HTR-8/SVneo (cell line): Measurements from ENCODE around the gene CYP1A2.
"Not testable (repeated sequence)": the region's sequence is repeated elsewhere in the genome, so short reads cannot be mapped to it uniquely, and the experiment has no call there.

Experiments used
- DNase-seq: peaks from one replicate; pipeline ENCODE4 v3.0.0; 2011; ENCODE audit warnings: low spot score, mixed read lengths; ENCODE audit not compliant: insufficient read length
- FAIRE-seq: peaks from 2 replicates; lab custom pipeline; 2011; peaks lifted over from hg19 to GRCh38; lab: Jason Lieb, UNC

Gene CYP1A2

DNA sequence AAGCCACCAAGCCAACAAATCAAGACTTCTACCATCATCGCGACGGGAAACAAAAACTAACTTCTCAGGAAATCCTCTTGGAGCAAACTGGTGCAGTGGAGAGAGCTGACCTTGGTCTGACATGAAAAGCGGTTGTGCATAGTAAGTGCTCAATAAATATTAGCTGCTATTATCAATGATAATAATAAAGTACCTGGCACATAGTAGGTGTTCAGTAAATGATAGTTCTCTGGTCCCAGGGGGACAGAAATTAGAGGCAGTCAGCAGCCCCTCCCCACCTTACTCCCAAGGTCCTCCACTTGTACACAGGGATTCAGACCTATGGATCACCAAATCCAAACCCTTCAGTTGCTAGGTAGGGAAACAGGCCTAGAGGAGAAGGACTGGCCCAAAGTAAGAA lies 27.2 kb downstream of the CYP1A2 start:
- no peak for DNase-seq
- no peak for FAIRE-seq

DNA sequence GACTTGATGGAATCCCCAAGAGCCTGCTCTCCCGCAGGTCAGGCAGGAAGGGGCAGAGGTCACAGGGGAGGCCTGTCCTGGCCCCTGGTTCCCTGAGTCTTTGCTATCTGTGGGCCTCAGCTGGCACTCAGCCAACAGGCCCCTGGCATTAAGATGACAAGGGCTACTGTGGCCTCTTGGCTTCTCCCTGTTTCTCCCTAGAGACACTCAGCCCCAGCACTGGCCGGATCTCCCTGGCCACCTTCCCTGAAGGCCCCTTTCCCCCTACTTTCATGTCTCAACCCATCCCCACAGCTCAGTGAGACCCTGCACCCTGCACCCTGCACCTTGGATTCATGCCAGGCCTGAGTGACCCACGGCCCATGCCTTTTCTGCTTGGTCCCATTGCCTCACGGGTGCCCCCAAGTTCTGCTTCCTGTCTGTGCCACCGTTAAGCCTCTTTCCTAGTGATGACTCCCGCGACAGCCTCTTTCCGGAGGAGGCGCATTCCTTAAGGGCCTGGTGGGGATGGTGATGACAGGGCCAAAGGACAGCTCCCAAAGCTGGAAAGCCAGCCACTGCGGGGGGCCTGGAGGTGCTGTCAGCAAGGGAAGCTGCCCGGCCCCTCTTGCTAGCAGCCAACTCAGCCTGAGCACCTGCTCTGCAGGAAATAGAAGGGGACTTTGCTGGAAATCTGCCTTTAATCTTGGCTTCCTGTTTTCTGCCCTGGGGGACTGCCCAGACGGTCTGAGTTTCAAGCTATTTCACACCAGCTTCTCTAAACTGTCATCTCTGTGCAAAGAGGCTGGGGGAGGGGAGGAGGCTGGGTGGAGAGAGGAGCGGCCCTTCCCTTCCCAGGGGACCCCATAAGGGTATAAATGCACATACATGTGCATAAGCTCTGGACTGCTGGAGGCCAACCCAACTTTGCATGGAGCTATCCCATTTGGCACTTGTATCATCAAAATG lies 28.4 kb downstream of the CYP1A2 start:
- no peak for FAIRE-seq
- no peak for DNase-seq

DNA sequence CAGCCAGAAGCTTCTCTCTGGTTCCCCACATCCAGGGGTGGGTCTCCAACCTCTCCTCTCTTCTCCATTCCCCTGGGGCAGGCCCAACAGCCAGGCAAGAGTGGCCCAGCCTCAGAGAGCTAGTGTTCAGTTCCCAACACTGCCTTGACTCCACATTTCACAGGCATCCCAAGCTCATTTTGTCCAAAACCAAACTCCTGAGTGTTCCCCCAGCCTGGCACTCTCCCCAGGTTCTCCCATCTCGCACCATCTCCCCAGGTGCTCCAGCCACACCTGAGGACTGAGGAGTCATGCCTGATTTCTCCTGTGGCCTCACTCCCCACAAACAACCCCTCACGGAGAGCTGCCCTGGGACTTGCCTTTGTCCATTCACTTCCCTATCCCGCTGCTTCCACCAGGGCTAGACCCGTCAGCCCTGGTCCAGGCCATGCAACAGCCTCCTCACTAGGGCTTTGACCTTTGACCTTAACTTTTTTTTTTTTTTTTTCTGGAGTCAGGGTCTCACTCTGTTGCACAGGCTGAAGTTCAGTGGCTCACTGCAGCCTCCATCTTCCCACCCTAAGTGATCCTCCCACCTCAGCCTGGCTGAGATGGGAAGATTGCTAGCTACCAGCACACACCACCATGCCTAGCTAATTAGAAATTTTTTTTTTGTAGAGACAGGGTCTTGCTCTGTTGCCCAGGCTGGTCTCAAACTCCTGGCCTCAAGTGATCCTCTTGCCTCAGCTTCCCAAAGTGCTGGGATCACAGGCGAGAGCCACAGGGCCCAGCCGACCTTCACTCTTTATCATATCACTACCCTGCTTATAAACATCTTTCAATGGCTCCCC lies 29.3 kb downstream of the CYP1A2 start:
- no peak for FAIRE-seq
- no peak for DNase-seq

DNA sequence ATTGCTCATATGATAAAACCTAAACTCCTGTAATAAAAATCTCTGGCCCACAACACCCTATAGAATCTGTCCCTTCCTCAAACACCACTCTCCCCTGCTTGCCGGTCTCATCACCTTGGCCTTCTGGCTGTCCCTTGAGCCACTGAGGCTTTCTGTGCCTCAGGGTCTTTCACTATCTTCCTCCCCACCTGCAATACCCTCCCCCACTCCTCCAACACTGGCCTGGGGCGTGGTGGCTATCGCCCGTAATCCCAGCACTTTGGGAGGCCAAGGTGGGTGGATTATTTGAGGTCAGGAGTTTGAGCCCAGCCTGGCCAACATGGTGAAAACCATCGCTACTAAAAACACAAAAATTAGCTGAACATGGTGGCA lies 29.9 kb downstream of the CYP1A2 start:
- FAIRE-seq (no peak), DNase-seq (no peak)

DNA sequence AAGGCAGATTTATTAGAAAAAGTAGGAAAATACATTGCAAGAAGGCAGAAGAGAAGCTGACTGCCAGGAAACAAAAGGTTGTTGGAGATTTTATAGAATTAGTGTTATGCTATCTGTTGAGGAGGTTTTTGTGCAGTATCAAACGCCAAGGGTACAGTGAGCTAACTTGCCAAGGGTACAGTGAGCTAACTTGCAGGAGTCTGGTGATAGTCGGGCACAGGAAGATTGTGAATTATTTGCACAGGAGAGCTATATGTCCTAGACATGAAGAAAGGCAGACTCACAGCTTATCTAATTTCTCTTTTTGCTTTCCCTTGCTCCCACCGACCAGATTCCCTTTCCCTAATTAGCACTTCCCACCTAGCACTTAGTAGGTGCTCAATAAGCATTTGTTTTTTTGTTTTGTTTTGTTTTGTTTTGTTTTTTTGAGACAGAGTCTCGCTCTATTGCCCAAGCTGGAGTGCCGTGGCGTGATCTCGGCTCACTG lies 30.6 kb downstream of the CYP1A2 start:
- no peak for FAIRE-seq
- no peak for DNase-seq

DNA sequence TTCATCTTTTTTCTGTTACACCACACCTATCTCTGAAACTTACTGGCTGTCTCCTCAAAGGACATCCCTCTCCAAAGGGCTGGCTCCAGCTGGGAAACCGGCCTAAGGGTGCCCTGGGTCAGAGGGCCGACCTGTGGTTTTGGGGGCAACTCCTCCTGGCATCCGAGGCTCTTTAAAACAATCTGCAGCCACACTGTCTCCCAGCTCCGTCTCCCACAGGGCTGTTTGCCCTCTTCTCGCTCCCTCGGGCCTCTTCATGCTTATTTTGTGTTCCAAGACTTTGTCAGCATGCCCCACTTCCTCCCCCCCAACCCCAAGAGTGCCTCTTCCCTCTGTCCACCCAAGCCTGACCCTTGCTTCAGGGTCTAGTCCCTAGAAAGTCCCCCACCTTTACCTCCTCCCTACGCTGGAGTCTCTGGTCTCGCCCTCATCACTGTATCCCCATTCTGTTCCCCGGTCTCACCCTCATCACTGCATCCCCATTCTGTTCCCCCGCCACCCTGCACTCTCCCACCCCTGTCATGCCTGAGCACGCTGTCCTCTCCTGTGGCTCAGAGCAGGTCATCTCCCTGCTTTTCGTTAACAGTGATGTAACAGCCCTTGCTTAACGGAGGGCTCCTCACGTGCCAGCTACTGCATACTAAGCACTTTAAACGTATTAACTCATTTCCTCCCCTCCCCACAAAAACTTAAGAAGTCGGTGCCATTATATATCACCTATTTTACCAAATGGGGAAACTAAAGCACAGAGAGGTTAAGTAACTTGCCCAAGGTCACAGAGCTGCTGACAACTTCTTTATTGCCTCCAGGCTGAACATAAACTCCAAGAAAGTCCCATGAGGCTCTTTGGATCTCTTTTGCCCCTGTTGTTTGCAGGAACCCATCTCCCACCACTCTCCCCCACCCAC lies 32.1 kb downstream of the CYP1A2 start:
- no peak for DNase-seq
- no peak for FAIRE-seq

DNA sequence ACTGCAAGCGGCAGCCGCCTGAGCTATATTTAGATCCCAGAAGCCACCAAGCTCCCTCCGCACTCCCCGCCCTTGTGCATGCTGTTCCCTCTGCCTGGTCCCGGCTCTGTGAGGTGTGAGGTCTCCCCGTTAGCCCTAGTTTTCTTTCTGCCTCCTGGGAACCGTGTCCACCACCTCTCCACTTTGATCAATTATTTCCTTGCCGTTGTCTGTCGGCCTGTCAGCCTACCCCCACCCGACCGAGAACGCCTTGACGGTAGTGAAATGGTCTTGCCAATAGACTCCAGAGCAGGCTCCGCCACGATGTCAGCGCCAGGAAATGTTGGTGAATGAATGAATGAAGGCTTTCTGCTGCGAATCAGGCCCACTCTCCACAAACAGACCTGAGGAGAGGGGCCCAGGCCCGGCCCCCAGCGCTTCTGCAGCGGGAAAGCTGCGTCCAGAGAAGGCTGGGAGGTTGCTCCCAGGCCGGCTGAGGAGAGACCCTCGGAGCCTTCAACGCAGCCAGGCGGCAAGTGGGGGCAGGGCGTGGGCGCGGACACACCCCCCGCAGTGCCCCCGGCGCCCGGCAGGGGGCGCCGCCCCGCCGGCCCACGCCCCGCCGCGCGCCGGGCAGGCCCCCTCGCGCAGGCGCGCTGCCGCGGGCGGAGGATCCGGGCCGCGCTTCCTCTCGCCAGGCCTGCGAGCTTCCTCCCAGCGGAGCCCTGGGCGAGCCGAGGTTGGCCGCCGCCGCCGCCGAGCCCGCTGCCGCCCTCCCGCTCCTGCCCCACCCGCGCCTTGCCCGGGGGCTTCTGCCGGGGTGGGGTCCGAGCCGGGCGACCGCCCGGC lies 33.0 kb downstream of the CYP1A2 start, which contains the start of gene CSK:
CSK (plus strand) TSS at position 650 of the 828 bp plus-strand sequence. CDS start 16,218 bp downstream, outside the sequence.
- no peak for FAIRE-seq

DNA sequence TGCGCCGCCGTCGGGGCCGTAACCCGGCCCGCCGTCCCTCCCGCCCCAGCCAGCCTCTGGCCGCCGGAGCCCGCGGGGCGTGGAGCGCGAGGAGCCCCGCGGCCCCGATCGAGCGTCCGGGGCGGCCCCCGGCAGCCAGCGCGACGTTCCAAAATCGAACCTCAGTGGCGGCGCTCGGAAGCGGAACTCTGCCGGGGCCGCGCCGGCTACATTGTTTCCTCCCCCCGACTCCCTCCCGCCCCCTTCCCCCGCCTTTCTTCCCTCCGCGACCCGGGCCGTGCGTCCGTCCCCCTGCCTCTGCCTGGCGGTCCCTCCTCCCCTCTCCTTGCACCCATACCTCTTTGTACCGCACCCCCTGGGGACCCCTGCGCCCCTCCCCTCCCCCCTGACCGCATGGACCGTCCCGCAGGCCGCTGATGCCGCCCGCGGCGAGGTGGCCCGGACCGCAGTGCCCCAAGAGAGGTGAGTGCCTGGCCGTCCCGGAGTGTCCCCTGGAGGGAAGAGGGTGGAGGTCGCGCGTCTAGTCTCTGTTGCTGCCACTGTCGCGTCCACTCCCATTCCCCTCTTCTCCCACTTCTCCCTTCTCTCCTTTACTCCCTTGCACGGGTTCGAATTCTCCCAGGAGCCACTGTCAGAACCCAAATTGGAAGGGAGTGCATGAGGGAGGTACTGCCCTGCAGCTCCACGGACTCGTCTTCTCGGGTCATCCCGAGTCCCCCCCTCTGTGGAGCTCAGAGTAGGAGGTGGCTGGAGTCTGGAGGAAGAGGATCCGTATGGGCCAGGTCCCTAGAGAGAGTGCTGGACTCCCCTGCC lies 33.8 kb downstream of the CYP1A2 start:
- DNase-seq (no peak), FAIRE-seq (no peak)

More for the DNA sequence above, 33.0 kb downstream of the CYP1A2 start, which contains the start of gene CSK:
- DNase-seq: peak; percentile 85

DNA sequence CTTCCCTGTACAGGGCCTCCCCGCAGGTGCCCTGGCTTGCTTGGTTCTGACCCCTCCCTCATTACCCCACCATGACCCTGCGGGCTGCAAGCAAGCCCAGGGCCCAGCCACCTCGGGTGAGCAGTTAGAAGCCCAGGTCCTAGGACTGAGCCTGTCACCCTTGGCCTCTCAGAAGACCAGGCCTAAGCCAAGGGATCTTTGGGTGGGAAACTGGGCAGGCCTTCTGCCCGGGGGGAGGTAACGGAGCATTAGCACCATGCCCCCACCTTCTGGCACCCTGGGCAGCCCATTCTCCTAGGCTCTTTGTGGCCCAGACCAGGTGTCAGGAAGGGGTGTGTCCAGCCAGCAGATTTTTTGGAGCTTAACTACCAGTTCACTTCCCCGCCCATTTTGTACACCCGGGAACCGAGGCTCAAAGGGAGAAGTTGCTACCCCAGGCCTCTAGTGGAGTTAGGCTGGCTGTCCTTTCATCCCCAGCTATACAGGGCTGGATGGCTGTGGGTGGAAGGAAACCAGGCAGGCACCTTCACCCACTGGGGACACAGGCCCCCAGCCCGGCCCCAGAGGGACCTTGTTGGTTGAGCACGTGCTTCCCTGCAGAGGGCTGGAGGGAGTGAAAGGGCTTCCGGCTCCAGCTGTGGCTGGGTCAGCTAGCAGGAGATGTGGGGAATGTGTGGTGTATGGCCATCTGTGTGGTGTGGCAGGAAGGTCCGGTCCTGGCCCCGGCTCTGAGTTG lies 34.6 kb downstream of the CYP1A2 start:
- FAIRE-seq (no peak), DNase-seq (no peak)

DNA sequence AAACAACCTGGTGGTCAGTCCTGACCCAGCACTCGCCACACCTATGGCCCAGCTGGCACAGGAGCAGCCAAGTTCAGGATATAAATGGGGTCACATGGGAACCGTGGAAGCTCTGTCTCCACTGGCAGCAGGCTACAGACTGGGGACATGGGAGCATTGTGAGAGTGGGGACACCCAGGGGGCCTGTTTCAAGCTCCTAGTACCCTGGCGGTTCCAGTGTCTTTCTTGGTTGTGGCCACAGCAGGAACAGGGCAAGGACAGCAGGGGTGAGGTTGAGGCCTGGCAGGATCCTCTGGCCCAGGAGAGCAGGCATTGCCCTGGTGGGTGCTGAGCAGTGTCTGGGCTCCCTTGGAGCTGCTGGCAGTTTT lies 35.1 kb downstream of the CYP1A2 start:
- no peak for FAIRE-seq
- no peak for DNase-seq

DNA sequence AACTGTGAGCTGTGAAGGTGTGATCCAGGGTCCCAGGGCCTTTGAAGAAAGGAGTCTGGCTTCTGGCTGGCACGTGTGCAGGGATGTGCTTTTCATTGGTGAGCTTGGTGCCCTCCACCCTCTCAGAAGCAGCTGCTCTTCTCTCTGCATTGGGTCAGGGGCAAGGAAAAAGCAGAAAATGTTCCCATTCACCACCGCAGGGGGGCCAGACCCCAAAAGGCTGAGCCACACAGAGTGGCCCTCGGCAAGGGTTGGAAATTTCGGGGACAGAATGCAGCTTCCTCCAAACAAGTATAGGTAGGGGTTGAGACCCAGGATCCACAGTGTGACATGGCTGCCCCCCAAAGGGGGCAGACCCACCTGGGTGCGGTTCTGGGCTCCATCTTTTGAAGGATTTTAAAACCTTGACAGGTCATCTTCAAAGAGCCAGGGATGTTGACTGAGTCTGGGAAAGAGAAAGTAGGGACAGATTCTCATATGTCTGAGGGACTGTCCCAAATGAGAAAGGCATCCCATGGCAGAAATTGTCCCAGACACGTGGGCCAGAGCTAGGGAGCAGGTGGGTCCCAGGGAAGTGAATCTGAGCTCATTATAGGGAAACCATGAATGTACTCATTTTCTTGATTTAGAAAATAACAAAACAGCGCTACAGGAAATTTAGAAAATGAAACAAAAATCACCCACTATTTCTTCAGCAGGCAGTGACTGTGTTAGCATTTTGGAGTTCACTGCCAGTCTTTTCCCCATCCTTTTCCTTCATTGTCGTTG lies 36.0 kb downstream of the CYP1A2 start:
- no peak for DNase-seq
- FAIRE-seq: no peak

DNA sequence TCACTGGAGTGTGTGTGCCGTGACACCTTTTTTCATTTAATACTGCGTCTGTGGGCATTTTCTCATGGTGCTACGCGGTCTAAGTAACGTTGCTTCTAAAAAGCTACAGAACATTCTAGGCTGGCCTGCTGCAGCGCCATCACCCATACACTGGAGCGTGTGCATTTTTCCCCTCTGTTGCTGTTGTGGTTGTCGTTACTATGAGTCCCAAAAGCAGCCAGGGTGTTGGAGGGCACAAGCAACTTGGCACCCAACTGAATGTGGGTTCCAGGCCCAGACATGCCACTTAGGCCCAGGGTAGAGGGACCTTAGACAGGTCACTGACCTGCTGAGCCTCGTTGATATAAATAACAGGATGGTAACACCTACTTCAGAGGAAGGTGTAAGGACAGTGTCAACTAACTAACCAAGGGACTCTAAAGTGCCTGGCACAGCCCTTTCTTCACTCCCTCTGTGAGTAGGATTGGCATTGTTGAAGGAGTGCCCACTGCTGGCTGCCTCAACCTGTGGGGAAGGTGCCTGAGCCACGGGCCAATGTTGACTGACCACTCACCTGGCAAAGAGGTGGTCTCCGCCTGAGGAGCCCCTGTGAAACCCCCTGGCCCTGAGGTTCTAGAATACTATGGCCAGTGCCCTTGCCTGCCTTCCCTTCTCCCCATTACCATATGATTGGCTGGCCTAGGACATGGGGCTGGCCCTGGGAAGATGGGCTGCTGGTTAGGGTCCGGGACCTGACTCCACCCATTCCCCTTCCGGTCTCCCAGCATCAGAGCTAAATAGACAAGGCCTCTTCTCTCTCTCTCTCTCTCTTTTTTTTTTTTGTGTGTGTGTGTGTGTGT lies 36.8 kb downstream of the CYP1A2 start:
- no peak for DNase-seq
- no peak for FAIRE-seq

DNA sequence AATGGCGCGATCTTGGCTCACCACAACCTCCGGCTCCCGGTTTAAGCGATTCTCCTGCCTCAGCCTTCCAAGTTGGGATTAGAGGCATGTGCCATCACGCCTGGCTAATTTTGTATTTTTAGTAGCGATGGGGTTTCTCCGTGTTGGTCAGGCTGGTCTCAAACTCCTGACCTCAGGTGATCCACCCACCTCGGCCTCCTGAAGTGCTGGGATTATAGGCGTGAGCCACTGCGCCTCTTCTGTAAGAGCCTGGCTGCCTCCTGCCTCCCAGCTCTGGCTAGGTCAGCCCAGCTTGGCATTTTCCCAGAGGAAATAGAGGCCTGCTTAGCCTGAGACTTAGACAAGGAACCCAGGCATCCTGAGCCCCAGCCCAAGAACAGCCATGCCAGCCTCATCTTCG lies 37.4 kb downstream of the CYP1A2 start:
- FAIRE-seq, DNase-seq: not testable (repeated sequence)

DNA sequence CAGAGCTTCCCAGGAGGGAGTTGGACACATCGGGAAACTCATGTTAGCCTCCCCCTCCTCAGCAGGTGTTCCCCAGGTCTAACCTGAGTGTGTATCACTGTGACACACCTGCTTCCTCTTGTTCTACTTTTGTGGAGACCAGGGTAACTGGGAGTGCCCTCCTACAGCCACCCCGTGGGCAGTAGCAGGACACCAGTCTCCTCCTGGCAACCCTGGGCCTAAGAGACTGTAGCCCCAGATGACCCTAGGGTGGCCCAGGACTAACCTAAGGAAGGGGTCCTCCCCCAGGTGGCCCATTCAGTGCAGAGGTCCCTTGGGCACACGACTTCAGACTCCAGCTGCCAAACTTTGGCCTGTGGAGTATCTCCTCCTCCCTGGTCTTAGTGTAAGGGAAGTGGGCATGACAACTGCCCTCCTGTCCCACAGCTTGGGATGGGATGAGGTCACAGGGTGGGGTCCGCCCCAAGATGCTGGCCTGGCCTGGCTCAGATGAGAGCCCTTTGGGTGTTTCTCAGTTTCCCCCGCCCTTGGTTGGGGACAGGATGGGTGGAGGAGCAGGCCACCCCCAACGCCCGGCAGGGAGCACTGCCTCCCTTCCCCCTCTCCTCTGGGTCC lies 38.0 kb downstream of the CYP1A2 start:
- FAIRE-seq: no peak
- DNase-seq: no peak

DNA sequence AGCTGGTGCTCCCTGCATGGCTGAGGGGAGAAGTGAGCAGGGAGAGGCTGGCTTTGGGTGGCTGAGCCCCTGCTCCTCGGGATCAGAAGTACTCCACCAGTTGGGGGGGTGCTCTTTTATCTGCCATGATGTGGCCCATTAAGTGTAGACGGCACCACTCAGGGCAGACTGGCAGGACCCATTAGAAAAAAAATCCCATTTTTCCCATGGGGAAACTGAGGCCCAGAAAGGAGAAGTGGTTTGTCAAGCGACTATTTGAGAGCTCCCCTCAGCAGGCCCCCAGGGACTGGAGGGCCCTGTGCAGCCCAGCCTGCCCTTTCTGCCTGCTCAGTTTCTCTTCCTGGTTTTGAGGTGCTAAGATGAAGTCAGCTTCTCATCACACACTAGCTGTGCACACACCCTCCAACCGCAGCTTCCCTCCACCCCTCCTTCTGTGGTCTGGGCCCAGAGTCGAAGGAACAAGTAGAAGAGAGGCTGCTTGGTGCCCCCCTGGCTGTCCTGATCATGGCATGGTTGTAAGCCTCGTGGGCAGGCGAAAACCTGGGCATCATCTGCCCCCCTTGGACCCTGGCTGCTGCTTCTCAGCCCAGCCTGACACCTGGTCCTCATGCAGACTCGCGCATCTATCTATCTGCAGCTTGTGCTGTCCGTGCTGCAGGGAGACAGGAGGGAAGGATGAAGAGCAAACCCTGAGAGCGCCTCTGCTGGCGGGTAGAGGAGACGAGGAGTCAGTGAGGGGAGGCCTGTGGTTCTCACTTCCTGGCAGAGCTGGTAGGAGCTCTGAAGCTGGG lies 38.8 kb downstream of the CYP1A2 start:
- FAIRE-seq: no peak

More for the DNA sequence above, 38.8 kb downstream of the CYP1A2 start:
- DNase-seq: no peak
